ENCODE results near the gene PLEKHA5. TPM values are rescaled to one million over a fixed set of nuclear protein-coding genes. Genes with fewer than 3 reads are reported as not detected.

Gene PLEKHA5
- polyA plus RNA-seq, 1 of the 3 experiments (the other 2 are of a cell fraction), result 7.1 TPM

DNA sequence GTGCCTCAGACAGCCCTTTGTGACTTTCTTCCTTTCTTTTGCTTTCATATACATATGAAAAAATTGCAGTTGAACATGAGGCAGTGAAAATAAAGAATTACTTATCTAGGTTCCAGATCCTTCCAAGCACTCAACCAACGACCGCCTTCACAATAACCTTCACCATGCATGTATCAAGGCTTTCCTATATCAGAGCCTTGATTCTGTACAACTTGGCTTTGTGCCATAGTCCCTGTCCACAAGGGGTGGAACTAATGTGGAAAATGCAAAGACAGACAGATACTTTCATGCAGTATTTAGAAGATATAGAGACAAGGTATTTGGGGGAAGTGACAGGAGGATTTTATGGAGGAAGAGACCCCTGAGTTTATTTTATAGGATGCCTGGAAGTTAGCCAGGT, 48.6 kb upstream of the PLEKHA5 start:
- TF ChIP-seq, protein P1, sequence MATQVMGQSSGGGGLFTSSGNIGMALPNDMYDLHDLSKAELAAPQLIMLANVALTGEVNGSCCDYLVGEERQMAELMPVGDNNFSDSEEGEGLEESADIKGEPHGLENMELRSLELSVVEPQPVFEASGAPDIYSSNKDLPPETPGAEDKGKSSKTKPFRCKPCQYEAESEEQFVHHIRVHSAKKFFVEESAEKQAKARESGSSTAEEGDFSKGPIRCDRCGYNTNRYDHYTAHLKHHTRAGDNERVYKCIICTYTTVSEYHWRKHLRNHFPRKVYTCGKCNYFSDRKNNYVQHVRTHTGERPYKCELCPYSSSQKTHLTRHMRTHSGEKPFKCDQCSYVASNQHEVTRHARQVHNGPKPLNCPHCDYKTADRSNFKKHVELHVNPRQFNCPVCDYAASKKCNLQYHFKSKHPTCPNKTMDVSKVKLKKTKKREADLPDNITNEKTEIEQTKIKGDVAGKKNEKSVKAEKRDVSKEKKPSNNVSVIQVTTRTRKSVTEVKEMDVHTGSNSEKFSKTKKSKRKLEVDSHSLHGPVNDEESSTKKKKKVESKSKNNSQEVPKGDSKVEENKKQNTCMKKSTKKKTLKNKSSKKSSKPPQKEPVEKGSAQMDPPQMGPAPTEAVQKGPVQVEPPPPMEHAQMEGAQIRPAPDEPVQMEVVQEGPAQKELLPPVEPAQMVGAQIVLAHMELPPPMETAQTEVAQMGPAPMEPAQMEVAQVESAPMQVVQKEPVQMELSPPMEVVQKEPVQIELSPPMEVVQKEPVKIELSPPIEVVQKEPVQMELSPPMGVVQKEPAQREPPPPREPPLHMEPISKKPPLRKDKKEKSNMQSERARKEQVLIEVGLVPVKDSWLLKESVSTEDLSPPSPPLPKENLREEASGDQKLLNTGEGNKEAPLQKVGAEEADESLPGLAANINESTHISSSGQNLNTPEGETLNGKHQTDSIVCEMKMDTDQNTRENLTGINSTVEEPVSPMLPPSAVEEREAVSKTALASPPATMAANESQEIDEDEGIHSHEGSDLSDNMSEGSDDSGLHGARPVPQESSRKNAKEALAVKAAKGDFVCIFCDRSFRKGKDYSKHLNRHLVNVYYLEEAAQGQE (IDR thresholded peaks at IDR 0.05; ENCODE audit: low read depth, low read length), result no peak
- TF ChIP-seq, protein P2, sequence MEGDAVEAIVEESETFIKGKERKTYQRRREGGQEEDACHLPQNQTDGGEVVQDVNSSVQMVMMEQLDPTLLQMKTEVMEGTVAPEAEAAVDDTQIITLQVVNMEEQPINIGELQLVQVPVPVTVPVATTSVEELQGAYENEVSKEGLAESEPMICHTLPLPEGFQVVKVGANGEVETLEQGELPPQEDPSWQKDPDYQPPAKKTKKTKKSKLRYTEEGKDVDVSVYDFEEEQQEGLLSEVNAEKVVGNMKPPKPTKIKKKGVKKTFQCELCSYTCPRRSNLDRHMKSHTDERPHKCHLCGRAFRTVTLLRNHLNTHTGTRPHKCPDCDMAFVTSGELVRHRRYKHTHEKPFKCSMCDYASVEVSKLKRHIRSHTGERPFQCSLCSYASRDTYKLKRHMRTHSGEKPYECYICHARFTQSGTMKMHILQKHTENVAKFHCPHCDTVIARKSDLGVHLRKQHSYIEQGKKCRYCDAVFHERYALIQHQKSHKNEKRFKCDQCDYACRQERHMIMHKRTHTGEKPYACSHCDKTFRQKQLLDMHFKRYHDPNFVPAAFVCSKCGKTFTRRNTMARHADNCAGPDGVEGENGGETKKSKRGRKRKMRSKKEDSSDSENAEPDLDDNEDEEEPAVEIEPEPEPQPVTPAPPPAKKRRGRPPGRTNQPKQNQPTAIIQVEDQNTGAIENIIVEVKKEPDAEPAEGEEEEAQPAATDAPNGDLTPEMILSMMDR (IDR thresholded peaks at IDR 0.05), result no peak
- no peak for TF ChIP-seq CHD2 (IDR thresholded peaks at IDR 0.05; ENCODE audit: low read length, partially characterized antibody)
- no peak for TF ChIP-seq MXI1 (IDR thresholded peaks at IDR 0.05; ENCODE audit: low read depth, low read length)
- TF ChIP-seq YY1 (IDR thresholded peaks at IDR 0.05; ENCODE audit: low read depth), result no peak
- TF ChIP-seq, protein P3, sequence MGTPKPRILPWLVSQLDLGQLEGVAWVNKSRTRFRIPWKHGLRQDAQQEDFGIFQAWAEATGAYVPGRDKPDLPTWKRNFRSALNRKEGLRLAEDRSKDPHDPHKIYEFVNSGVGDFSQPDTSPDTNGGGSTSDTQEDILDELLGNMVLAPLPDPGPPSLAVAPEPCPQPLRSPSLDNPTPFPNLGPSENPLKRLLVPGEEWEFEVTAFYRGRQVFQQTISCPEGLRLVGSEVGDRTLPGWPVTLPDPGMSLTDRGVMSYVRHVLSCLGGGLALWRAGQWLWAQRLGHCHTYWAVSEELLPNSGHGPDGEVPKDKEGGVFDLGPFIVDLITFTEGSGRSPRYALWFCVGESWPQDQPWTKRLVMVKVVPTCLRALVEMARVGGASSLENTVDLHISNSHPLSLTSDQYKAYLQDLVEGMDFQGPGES (IDR thresholded peaks at IDR 0.05; ENCODE audit: low read depth, low read length), result no peak
- no peak for TF ChIP-seq RFX5 (IDR thresholded peaks at IDR 0.05; ENCODE audit: low read length)
- no peak for TF ChIP-seq NRF1 (IDR thresholded peaks at IDR 0.05; ENCODE audit: low read depth, low read length)
- TF ChIP-seq, protein P4, sequence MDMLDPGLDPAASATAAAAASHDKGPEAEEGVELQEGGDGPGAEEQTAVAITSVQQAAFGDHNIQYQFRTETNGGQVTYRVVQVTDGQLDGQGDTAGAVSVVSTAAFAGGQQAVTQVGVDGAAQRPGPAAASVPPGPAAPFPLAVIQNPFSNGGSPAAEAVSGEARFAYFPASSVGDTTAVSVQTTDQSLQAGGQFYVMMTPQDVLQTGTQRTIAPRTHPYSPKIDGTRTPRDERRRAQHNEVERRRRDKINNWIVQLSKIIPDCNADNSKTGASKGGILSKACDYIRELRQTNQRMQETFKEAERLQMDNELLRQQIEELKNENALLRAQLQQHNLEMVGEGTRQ (IDR thresholded peaks at IDR 0.05; ENCODE audit: borderline replicate concordance, low read depth, low read length), result no peak
- no peak for TF ChIP-seq RCOR1 (IDR thresholded peaks at IDR 0.05; ENCODE audit: low read length)
- no peak for TF ChIP-seq EZH2phosphoT487 (IDR thresholded peaks at IDR 0.05; ENCODE audit: borderline replicate concordance, low read depth)
- no peak for TF ChIP-seq FOXM1 (IDR thresholded peaks at IDR 0.05; ENCODE audit: low read depth)
- TF ChIP-seq FOXJ3 (CRISPR knock-in tag; IDR thresholded peaks at IDR 0.05), result no peak
- no peak for TF ChIP-seq TCF12 (IDR thresholded peaks at IDR 0.05)
- no peak for TF ChIP-seq TAF1 (IDR thresholded peaks at IDR 0.05; ENCODE audit: borderline replicate concordance, low read depth, low read length)
- TF ChIP-seq JUND (IDR thresholded peaks at IDR 0.05), result no peak
- no peak for TF ChIP-seq NFIC (IDR thresholded peaks at IDR 0.05; ENCODE audit: borderline replicate concordance)
- Histone ChIP-seq H3F3A (replicated peaks; ENCODE audit: insufficient read depth) (no peaks in the 10 kb centered on the region), H3K9me3 (no peaks in the 10 kb centered on the region), H3K4me2 (no peak overlapping the region), H4K20me1 (ENCODE audit: insufficient read depth) (no peaks in the 10 kb centered on the region), H2AFZ (ENCODE audit: low read depth) (no peak overlapping the region), H3K27me3 (ENCODE audit: insufficient read depth) (no peaks in the 10 kb centered on the region), H3K27ac (ENCODE audit: low read depth in 2 of 2, low read length in 1 of 2) (no peak overlapping the region), H3K36me3 (replicated peaks in 1 of 2; ENCODE audit: control insufficient read depth in 1 of 2, insufficient read depth in 2 of 2, low read length in 1 of 2) (no peaks in the 10 kb centered on the region), H3K4me3 (ENCODE audit: low read depth in 2 of 2, low read length in 1 of 2) (no peak overlapping the region), H3K4me1 (ENCODE audit: control insufficient read depth in 1 of 2, insufficient read depth in 2 of 2, low read depth in 1 of 2, low read length in 1 of 2) (no peaks in the 10 kb centered on the region), H3K9ac (no peak overlapping the region), H3K9me2 (no peaks in the 10 kb centered on the region), H3K79me2 (ENCODE audit: insufficient read depth) (no peaks in the 10 kb centered on the region)
- POLR2A ChIA-PET, result no interaction called here
- WGBS (ENCODE audit: low lambda C conversion rate), result 71% methylated on average over 2 of the region's 2 CpGs
- CTCF ChIA-PET, result no interaction called here
- DNase-seq, result no peak
